Natural killer cell (primary cell): Measurements from ENCODE around the gene GALNTL6. TPM values are rescaled to one million over a fixed set of nuclear protein-coding genes. Genes with fewer than 3 reads are reported as not detected.

Experiments
- ATAC-seq, 3 donors: fragments of 150-1000 bp in 2 of 3; fragments of 200-7000 bp in 1 of 3; cut with Tn5 transposase; 1 replicate in 1 of 3; 2 replicates in 2 of 3; pipeline ENCODE4 v1.10.0; 2021; ENCODE audit warnings: mild to moderate bottlenecking in 2 of 3, moderate library complexity in 2 of 3
- DNase-seq, 2 donors: peaks; one replicate each; pipeline versions ENCODE4 v3.0.0 to v3.0.0-alpha.2; 2013 to 2021; ENCODE audit warnings: mixed read lengths in 1 of 2
- H3K27ac ChIP-seq: one replicate; pipeline ENCODE4 v1.5.1; 2013; ENCODE audit warnings: mild to moderate bottlenecking, low read length
- H3K27me3 ChIP-seq: one replicate; pipeline ENCODE4 v1.6.1; 2013; ENCODE audit warnings: low read length; ENCODE audit not compliant: control insufficient read depth, insufficient read depth
- H3K36me3 ChIP-seq: one replicate; pipeline ENCODE4 v1.6.1; 2013; ENCODE audit warnings: low read length; ENCODE audit not compliant: control insufficient read depth, insufficient read depth
- H3K4me1 ChIP-seq: one replicate; pipeline ENCODE4 v1.6.1; 2013; ENCODE audit warnings: low read length; ENCODE audit not compliant: control insufficient read depth, insufficient read depth
- H3K4me3 ChIP-seq: one replicate; pipeline ENCODE4 v1.5.1; 2013; ENCODE audit warnings: low read length
- H3K9me3 ChIP-seq: one replicate; pipeline ENCODE4 v1.6.1; 2013; ENCODE audit warnings: low read length; ENCODE audit not compliant: control insufficient read depth, insufficient read depth
- H3K27ac Mint-ChIP-seq, 2 donors: one replicate each; pipeline ENCODE4 v1.8.0; 2022; ENCODE audit warnings: mild to moderate bottlenecking in 2 of 2, mixed read lengths in 2 of 2, moderate library complexity in 1 of 2
- H3K27me3 Mint-ChIP-seq, 2 donors: one replicate each; pipeline ENCODE4 v1.8.0; 2022; ENCODE audit warnings: low read depth in 2 of 2, mixed read lengths in 2 of 2
- H3K36me3 Mint-ChIP-seq: one replicate; pipeline ENCODE4 v1.8.0; 2022; ENCODE audit warnings: mixed read lengths
- H3K4me1 Mint-ChIP-seq, 2 donors: one replicate each; pipeline ENCODE4 v1.8.0; 2022; ENCODE audit warnings: mixed read lengths in 2 of 2
- H3K4me3 Mint-ChIP-seq: one replicate; pipeline ENCODE4 v1.8.0; 2022; ENCODE audit warnings: mild to moderate bottlenecking, moderate library complexity, mixed read lengths
- H3K9me3 Mint-ChIP-seq, 2 donors: one replicate each; pipeline ENCODE4 v1.8.0; 2022; ENCODE audit warnings: mixed read lengths in 2 of 2
- CTCF ChIP-seq: fragments of 200-600 bp; IDR thresholded peaks from one replicate; pipeline ENCODE4 v1.8.0; 2022; ENCODE audit warnings: antibody characterized with exemption
- WGBS: methylation state at CpG from one replicate; pipeline ENCODE4 v1.1.7; 2013; ENCODE audit warnings: missing lambda C conversion rate; ENCODE audit not compliant: insufficient coverage; 5-methylcytosine and 5-hydroxymethylcytosine counted together
- intact Hi-C: fragments of 100-400 bp; cut with micrococcal nuclease; formaldehyde crosslinking; loops from one replicate; pipeline ENCODE4 v1.14.2; 2022
- total RNA-seq, 4 donors: library from RNA; stranded (reverse); fragments of 120-200 nt in 1 of 4; gene quantifications; one replicate each; pipeline versions ENCODE4 v1.2.3 to v1.2.4, GENCODE V29; 2013 to 2022

GALNTL6 gene
- total RNA-seq, 3 donors from 2014 or later (not counting 1 experiment from before 2014, with no cell fraction given): not detected

GRCh38 chr4:171966356-171966755 lies 153.2 kb downstream of the GALNTL6 start:
- no peaks in the 10 kb centered on the region for H3K27me3 ChIP-seq
- no peaks in the 10 kb centered on the region for H3K9me3 ChIP-seq
- peaks cover 5 to 21% of the 10 kb centered on the region in 2 donors for H3K9me3 Mint-ChIP-seq
- H3K27ac Mint-ChIP-seq: no peak overlapping the region
- TF ChIP-seq CTCF: no peak
- ATAC-seq (no peak), DNase-seq (no peak)
- H3K4me1 Mint-ChIP-seq: no peaks in the 10 kb centered on the region
- no peaks in the 10 kb centered on the region for H3K27me3 Mint-ChIP-seq
- no peaks in the 10 kb centered on the region for H3K36me3 Mint-ChIP-seq
- intact Hi-C loops: no loop called here
- no peak overlapping the region for H3K4me3 ChIP-seq
- no peak overlapping the region for H3K27ac ChIP-seq
- H3K4me3 Mint-ChIP-seq: no peak overlapping the region
- WGBS: 48% methylated on average over 2 of the region's 2 CpGs
- H3K4me1 ChIP-seq: no peaks in the 10 kb centered on the region
- no peaks in the 10 kb centered on the region for H3K36me3 ChIP-seq

GRCh38 chr4:171978216-171978615 lies 165.0 kb downstream of the GALNTL6 start:
- DNase-seq: no peak
- Mint-ChIP-seq H3K27me3 (no peaks in the 10 kb centered on the region), H3K4me3 (no peak overlapping the region), H3K9me3 (peaks cover 11% of the 10 kb centered on the region in 2 donors), H3K4me1 (no peaks in the 10 kb centered on the region), H3K36me3 (no peaks in the 10 kb centered on the region), H3K27ac (no peak overlapping the region)
- ATAC-seq: no peak
- Histone ChIP-seq H3K4me3 (no peak overlapping the region), H3K27me3 (no peaks in the 10 kb centered on the region), H3K27ac (no peak overlapping the region), H3K4me1 (no peaks in the 10 kb centered on the region), H3K9me3 (no peaks in the 10 kb centered on the region), H3K36me3 (no peaks in the 10 kb centered on the region)
- TF ChIP-seq CTCF: no peak
- intact Hi-C loops: no loop called here

- no peak overlapping the region for H3K4me3 Mint-ChIP-seq
- no peak for TF ChIP-seq CTCF
Observed at GRCh38 chr4:171979461-171979860, 166.3 kb downstream of the GALNTL6 start.

GRCh38 chr4:171981185-171981584 lies 168.0 kb downstream of the GALNTL6 start:
- Histone ChIP-seq H3K27ac (no peak overlapping the region), H3K4me3 (no peak overlapping the region), H3K27me3 (no peaks in the 10 kb centered on the region), H3K9me3 (peaks cover 9% of the 10 kb centered on the region), H3K36me3 (no peaks in the 10 kb centered on the region), H3K4me1 (no peaks in the 10 kb centered on the region)
- intact Hi-C loops: no loop called here
- Mint-ChIP-seq H3K4me1 (no peaks in the 10 kb centered on the region), H3K36me3 (no peaks in the 10 kb centered on the region), H3K27ac (no peak overlapping the region), H3K4me3 (no peak overlapping the region), H3K27me3 (no peaks in the 10 kb centered on the region), H3K9me3 (peaks cover 10 to 12% of the 10 kb centered on the region in 2 donors)
- DNase-seq (no peak), ATAC-seq (no peak)
- no peak for TF ChIP-seq CTCF

More at GRCh38 chr4:171979461-171979860, 166.3 kb downstream of the GALNTL6 start:
- Histone ChIP-seq H3K36me3 (no peaks in the 10 kb centered on the region), H3K4me3 (no peak overlapping the region), H3K9me3 (peaks cover 6% of the 10 kb centered on the region), H3K4me1 (no peaks in the 10 kb centered on the region), H3K27me3 (no peaks in the 10 kb centered on the region), H3K27ac (no peak overlapping the region)
- intact Hi-C loops: no loop called here
- H3K36me3 Mint-ChIP-seq: no peaks in the 10 kb centered on the region
- H3K27me3 Mint-ChIP-seq: no peaks in the 10 kb centered on the region
- H3K27ac Mint-ChIP-seq: no peak overlapping the region
- H3K4me1 Mint-ChIP-seq: no peaks in the 10 kb centered on the region
- WGBS: 78% methylated on average over 2 of the region's 2 CpGs
- H3K9me3 Mint-ChIP-seq: peaks cover 8 to 13% of the 10 kb centered on the region in 2 donors
- DNase-seq (no peak), ATAC-seq (no peak)
